Activated T-cell treated with anti-CD3 and anti-CD28 coated beads, Interleukin-2, amount 50 U/mL, for 24 hours (primary cell): ENCODE results near the gene SETD3.
A peak's percentile ranks its signal among the peaks of the same experiment; 100 is the strongest.

Source experiments
- DNase-seq: peaks from one replicate; pipeline ENCODE4 v3.0.0-alpha.2; 2020
- H3K27ac Mint-ChIP-seq: 2 replicates; pipeline ENCODE4 v1.8.0; 2020; ENCODE audit warnings: mild to moderate bottlenecking, mixed read lengths
- H3K27me3 Mint-ChIP-seq: 2 replicates; pipeline ENCODE4 v1.8.0; 2020; ENCODE audit warnings: mixed read lengths
- H3K36me3 Mint-ChIP-seq: 2 replicates; pipeline ENCODE4 v1.8.0; 2020; ENCODE audit warnings: low read depth, mixed read lengths
- H3K4me1 Mint-ChIP-seq: 2 replicates; pipeline ENCODE4 v1.8.0; 2020; ENCODE audit warnings: low read depth, mixed read lengths
- H3K4me3 Mint-ChIP-seq: 2 replicates; pipeline ENCODE4 v1.8.0; 2020; ENCODE audit warnings: mild to moderate bottlenecking, moderate library complexity, mixed read lengths
- H3K9me3 Mint-ChIP-seq: 2 replicates; pipeline ENCODE4 v1.8.0; 2020; ENCODE audit warnings: mixed read lengths

SETD3 gene

DNA sequence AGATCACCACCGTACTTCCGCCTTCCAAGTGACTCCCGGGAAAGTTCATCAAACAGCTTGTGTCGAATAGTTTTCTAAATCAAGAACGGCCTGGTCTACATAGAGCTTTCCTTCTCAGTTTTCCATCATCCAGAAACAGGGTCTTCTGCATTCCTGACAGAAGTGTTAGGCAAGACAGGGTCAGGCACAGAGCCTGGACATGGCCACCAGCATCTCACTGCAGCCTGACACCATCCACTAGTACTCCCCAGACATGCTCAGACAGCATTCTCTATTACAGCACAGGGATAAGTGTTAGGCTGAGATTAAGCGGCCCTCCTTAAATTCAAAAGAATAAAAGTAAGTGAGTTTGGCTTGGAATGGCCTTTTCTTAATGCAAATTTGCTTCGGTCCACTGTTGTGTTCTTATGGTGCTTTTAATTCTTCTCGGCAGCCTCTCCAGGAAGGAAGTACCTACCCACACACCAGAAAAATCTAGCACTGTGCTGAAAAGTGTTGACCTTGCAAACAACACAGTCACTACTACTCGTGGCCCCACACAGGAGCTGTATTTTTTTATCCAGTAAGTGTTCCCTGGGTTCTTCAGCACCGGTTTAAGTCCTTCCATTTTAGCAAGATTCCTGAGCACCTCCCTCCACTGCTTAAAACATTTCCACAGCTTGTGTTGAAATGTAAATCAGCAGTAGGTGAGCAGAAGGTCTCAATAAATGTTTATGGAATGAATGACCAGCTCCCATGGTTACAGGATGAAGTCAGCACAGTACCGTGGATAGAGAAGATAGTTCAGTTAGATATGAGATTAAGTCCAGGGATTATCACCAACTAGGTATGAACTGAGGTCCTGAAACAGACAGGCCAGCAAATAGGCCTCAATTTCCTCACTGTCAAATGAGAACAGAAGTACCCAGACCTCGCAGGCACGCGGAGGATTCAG is 44.1 kb downstream of the SETD3 start:
- no peak overlapping the region for H3K4me3 Mint-ChIP-seq
- peaks cover 33% of the 10 kb centered on the region for H3K4me1 Mint-ChIP-seq
- H3K27me3 Mint-ChIP-seq: no peaks in the 10 kb centered on the region
- peaks cover 85% of the 10 kb centered on the region for H3K36me3 Mint-ChIP-seq
- no peaks in the 10 kb centered on the region for H3K9me3 Mint-ChIP-seq
- H3K27ac Mint-ChIP-seq: peak overlapping the region; percentile 76
- no peak for DNase-seq

DNA sequence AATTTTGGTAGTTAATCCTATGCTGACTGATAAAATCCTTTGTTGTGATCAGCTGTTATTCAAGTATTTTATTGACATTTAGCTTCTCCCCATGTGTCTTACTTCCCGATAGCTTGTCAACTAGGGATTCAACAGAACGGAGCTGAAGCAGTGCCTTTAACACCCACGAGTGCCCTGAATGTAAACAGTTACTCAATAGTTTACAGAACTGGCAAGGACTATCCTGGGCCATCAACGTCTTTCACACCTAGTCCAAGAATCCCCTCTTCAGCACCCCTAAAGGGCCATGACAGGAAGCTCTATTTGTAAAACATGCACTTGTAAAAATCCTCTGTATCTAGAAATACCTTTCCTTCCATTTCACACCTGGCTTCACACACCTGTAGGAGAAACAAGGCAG is 45.3 kb downstream of the SETD3 start:
- Mint-ChIP-seq H3K36me3 (peaks cover 85% of the 10 kb centered on the region), H3K9me3 (no peaks in the 10 kb centered on the region), H3K27me3 (no peaks in the 10 kb centered on the region), H3K4me1 (peaks cover 38% of the 10 kb centered on the region), H3K4me3 (no peak overlapping the region), H3K27ac (no peak overlapping the region)
- no peak for DNase-seq

DNA sequence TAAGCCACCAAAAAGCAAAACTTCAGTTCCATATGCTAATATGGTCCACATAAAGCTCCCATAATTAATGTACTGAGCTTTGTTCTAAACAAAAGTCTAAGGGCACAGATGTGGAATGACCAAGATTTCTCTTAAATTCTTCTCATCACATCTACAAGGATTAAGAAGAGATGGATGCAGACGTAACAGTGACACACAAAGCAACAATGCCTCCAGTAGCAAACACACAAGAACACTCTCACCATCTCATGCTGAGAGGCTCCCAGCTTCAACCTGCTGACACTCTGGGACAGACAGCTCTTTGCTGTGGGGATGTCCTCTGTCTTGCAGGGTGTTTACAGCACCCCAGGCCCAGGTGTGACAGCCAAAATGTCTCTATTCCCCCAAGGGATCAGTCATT is 48.2 kb downstream of the SETD3 start:
- H3K9me3 Mint-ChIP-seq: peaks cover 4% of the 10 kb centered on the region
- no peaks in the 10 kb centered on the region for H3K27me3 Mint-ChIP-seq
- no peak overlapping the region for H3K4me3 Mint-ChIP-seq
- no peak overlapping the region for H3K27ac Mint-ChIP-seq
- no peak for DNase-seq
- H3K36me3 Mint-ChIP-seq: peaks cover 91% of the 10 kb centered on the region
- peaks cover 31% of the 10 kb centered on the region for H3K4me1 Mint-ChIP-seq

DNA sequence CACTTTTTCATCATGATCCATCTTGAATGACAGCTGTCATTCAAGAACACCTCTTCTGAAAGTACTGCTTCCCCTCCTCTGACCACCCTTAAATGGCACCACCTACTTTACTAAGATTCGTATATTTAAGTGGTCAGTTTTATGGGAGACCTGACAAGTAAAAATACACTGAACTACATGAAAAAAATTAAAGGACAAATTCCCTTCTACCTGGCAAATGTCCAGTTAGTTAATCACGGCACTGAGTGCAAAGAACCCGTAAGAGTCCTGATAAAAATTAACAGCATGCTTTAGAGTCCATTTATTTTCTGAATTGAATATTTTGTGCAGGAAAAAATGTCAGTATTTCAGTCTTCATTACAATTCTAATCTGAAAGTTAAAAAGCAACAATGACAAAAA is 48.7 kb downstream of the SETD3 start:
- Mint-ChIP-seq H3K4me3 (no peak overlapping the region), H3K27ac (no peak overlapping the region), H3K36me3 (peaks cover 90% of the 10 kb centered on the region), H3K9me3 (peaks cover 4% of the 10 kb centered on the region), H3K4me1 (peaks cover 26% of the 10 kb centered on the region), H3K27me3 (no peaks in the 10 kb centered on the region)
- DNase-seq: no peak

DNA sequence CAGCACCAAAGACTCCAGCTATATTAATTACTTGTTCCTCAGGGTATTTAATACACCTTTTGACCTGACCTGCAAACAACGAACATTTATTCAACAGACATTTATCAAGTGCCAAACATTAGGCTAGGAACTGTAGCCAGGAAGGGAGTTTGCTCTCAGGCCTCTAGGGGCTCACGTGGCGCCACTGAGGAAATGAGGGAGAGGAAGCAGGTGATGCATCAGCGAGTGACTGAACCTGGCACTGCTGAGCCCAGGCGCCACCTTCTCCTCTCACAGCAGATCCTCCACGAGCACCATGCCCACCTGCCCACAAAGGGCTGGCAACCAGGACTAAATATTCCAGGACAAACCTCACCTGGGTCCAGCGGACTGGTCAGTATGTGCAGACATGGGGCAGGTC is 50.2 kb downstream of the SETD3 start:
- Mint-ChIP-seq H3K4me3 (no peak overlapping the region), H3K27me3 (no peaks in the 10 kb centered on the region), H3K4me1 (peaks cover 16% of the 10 kb centered on the region), H3K9me3 (peaks cover 4% of the 10 kb centered on the region), H3K36me3 (peaks cover 86% of the 10 kb centered on the region), H3K27ac (no peak overlapping the region)
- DNase-seq: no peak

DNA sequence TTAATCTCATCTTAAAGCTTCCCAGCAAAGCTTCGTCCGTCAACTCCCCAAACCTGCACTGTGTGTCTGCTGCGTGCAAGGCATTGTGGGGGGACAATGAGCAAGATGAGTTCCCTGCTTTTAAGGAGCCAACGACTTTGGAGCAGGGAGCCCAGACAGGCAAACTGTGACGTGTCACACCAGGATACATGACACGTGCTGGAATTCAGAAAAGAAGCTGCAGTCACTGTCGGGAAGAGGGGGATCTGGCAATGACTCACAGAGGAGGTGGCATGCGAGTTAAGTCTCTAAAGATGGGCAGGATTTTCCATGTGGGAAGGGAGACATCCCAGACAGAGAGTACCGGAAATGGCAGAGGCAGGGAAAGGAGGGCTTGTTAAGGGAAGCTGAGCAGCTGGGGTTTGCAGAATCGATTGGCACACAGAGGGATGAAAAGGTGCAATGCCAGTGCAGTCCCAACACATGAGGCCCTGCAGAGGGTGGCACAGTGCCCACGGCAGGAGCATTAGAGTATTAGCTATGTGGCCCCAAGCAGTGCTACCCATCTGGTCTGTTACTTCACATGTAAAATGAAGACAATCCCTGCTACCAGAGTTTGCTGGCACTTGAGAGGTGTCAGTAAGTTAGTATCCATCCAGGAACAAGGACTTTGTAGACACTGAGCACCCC is 52.9 kb downstream of the SETD3 start:
- H3K4me1 Mint-ChIP-seq: peaks cover 17% of the 10 kb centered on the region
- H3K27ac Mint-ChIP-seq: peak overlapping the region; percentile 59
- H3K27me3 Mint-ChIP-seq: no peaks in the 10 kb centered on the region
- H3K9me3 Mint-ChIP-seq: peaks cover 4% of the 10 kb centered on the region
- no peak overlapping the region for H3K4me3 Mint-ChIP-seq
- H3K36me3 Mint-ChIP-seq: peaks cover 84% of the 10 kb centered on the region
- no peak for DNase-seq

DNA sequence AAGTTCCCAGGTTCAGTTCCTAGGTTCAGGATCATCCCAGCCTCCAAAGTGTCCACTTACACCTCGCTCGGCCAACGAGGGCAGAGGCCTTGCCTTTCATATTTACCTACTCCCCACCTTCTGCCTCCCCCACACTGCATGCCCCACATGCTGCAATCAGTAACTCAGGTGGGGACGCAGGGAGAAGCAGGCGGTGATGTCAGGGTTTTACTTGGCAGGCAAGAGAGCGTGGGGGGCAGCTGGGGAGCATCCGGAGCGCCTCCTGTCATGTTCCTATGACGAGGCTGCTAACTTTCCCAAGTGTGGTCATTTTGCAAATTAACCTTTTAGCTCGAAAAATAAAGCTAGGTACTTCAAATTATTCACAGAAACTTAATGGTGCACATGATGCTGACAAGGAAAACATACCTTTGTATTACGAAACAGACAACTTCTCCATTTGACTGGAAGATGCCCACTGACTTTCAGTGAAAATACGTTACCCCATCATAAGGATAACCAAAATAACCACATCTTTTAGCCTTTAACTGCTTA is 53.8 kb downstream of the SETD3 start:
- no peaks in the 10 kb centered on the region for H3K27me3 Mint-ChIP-seq
- H3K36me3 Mint-ChIP-seq: peaks cover 78% of the 10 kb centered on the region
- H3K9me3 Mint-ChIP-seq: peaks cover 4% of the 10 kb centered on the region
- H3K4me1 Mint-ChIP-seq: peaks cover 17% of the 10 kb centered on the region
- H3K4me3 Mint-ChIP-seq: no peak overlapping the region
- H3K27ac Mint-ChIP-seq: no peak overlapping the region
- DNase-seq: no peak

DNA sequence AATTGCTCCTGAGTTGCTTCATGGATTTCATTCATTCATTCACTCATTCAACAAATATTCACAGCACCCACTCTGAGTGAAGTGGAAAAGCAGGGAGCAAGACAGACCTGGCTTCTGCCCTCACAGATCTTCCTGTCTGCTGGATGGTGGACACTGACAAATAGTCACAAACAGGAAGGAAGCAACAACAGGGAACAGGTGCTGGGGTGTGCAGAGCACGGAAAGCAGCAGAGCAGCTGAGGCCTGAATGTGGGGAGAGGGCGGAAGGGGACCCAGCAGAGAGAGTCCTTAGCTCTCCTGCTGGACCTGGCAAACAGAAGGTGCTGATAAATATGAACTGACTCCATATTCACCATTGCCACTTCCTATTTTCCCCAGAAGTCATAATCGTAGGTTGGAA is 54.4 kb downstream of the SETD3 start:
- Mint-ChIP-seq H3K27me3 (no peaks in the 10 kb centered on the region), H3K27ac (peak overlapping the region; percentile 35), H3K4me3 (no peak overlapping the region), H3K9me3 (peaks cover 4% of the 10 kb centered on the region), H3K36me3 (peaks cover 71% of the 10 kb centered on the region), H3K4me1 (peaks cover 17% of the 10 kb centered on the region)
- no peak for DNase-seq

DNA sequence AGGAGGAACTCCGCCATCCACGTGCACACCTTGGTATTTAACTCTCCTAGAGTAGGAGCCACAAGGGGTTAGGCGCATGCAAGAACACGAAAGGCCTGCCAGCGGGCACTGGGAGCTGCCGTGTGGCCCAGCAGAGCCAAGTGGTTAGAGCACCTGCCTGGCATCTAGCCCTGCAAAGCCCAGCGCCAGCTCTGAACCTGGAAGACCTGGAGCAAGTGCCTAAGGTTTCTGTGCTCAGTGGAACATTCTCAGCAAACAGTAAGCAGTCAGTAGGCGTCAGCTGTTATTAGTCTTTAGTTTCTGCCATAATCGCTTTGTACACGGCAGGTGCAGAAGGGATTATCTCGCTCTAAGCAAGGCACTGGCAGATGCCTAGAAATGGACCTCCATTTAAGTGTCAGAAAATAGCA is 55.4 kb downstream of the SETD3 start:
- Mint-ChIP-seq H3K36me3 (peaks cover 64% of the 10 kb centered on the region), H3K9me3 (peaks cover 4% of the 10 kb centered on the region), H3K27me3 (no peaks in the 10 kb centered on the region), H3K4me3 (no peak overlapping the region), H3K4me1 (peaks cover 14% of the 10 kb centered on the region), H3K27ac (no peak overlapping the region)
- DNase-seq: no peak

DNA sequence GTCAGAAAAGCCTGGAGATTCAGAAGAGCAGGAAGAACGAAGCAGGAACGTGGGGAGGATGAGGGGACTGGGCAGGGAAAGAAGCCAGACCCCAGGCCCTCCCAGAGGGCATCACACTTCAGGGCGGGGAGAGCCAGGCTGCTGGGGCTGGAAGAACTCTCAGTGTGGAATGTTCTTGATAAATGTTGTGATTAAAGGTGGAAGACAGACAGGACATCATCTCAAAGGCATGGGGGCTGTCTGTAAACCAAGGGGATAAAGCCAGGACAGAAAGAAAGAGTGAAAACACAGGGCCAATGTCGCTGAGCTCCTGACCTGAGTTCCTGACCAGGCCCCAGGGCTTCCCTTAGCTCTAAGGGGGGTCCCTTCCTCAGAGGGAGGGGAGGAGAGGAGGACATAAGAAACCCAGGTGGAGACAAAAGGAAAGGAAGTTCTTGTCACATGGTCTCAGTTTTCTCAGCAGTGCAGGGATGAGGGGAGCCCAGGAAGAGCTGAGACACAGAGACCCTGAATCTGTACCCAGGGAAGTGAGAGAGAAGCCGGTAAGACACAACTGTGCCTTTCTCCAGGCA is 56.3 kb downstream of the SETD3 start:
- H3K4me3 Mint-ChIP-seq: no peak overlapping the region
- peaks cover 55% of the 10 kb centered on the region for H3K36me3 Mint-ChIP-seq
- peak overlapping the region; percentile 67 for H3K27ac Mint-ChIP-seq
- no peak for DNase-seq
- no peaks in the 10 kb centered on the region for H3K27me3 Mint-ChIP-seq
- peaks cover 14% of the 10 kb centered on the region for H3K4me1 Mint-ChIP-seq
- H3K9me3 Mint-ChIP-seq: peaks cover 4% of the 10 kb centered on the region

DNA sequence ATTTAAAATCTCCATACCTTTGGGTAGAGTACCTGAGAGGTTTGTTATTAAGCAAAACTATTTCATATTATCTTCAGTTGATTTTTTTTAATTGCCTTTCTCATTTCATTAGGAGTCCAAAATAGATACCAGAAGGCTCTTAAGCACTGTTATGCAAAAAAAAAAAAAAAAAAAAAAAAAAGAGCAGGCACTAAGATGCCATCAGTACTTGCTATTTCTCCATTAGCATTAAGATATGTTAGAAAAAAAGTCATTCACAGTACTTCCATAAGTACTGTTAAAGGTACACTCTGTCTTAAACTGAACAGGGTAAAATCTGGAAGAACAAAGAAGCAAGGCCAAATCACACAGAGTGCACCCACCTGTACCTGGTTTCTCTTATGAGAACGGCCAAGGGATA is 57.2 kb downstream of the SETD3 start:
- Mint-ChIP-seq H3K9me3 (no peaks in the 10 kb centered on the region), H3K4me1 (peaks cover 16% of the 10 kb centered on the region), H3K27ac (no peak overlapping the region), H3K27me3 (no peaks in the 10 kb centered on the region), H3K4me3 (no peak overlapping the region), H3K36me3 (peaks cover 46% of the 10 kb centered on the region)
- DNase-seq: no peak

DNA sequence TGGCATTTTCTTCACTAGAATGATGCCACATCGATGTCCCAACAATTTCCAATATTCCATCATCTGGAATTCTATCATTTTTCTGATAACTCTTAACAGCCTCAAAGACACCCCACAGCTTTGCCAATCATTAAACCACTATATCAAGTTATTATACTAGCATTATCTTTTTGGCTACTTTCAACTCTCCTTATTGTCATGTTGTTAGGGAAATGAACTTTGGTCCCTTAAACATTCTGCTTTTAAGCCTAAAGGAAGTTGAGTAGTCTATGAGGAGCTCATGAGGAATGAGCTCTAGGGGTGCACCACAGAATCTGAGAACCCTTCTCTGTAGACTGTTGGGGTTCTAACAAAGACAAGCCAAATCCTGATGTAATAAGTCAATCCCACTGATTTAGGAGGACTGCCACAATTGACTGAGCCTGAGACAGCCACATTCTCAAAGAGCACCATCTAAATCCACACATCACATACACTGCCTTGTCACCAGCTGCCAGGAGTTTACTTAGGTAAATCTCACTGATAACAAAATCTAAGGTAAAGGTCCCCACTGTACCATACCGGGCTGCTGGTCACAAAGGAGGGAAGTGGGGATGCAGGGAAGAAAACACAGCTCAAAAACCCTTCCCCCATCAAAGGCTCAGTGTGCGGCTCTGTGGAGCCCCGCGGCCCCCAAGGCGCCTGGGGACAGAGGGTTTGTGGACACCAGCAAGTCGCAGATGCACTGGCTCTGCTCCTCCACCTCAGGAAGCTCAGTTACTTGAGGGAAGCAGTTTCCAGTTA is 58.2 kb downstream of the SETD3 start:
- H3K9me3 Mint-ChIP-seq: no peaks in the 10 kb centered on the region
- H3K4me3 Mint-ChIP-seq: no peak overlapping the region
- H3K36me3 Mint-ChIP-seq: peaks cover 35% of the 10 kb centered on the region
- H3K4me1 Mint-ChIP-seq: peaks cover 14% of the 10 kb centered on the region
- no peak for DNase-seq
- no peaks in the 10 kb centered on the region for H3K27me3 Mint-ChIP-seq
- peak overlapping the region; percentile 26 for H3K27ac Mint-ChIP-seq

DNA sequence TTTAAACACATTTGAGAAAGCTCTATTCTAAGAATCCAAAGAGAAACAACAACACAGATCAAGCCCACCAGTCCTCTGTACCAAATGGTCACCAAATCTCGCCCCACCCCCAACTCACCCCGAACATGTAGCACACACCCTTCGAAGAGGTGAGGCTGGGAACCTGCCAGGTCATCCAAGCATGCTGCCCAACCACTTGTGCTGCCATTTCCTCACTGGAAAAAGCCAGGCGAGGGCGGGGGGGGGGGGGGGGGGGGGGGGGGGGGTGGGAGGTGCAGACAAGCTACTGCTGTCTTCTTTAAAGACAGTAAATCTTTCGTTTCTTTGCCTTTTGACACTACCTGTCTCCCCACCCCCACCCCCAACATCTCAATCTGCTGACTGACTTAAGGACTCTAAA is 59.9 kb downstream of the SETD3 start:
- Mint-ChIP-seq H3K27ac (peak overlapping the region; percentile 7), H3K4me1 (peaks cover 10% of the 10 kb centered on the region), H3K9me3 (no peaks in the 10 kb centered on the region), H3K4me3 (no peak overlapping the region), H3K27me3 (no peaks in the 10 kb centered on the region), H3K36me3 (peaks cover 22% of the 10 kb centered on the region)
- no peak for DNase-seq

DNA sequence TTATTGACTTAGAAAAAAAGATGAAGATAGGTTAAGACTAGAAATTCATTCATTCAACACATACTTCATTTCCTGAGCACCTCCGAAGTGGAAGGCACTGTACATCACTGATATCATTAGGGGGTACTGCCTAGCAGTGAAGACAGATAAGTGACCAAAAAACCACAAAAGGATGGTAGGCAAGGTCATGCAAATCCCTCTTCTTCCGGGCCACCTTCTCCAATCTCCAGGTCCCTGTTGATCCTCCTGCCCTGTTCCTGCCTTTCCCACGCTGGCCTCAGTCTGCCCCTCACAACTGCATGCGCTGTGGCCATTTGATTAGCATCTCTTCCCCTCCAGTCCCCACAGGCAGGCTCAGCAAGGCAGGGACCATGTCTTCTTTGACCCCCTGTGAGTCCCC is 60.8 kb downstream of the SETD3 start:
- peaks cover 16% of the 10 kb centered on the region for H3K4me1 Mint-ChIP-seq
- H3K4me3 Mint-ChIP-seq: no peak overlapping the region
- H3K27me3 Mint-ChIP-seq: no peaks in the 10 kb centered on the region
- no peaks in the 10 kb centered on the region for H3K9me3 Mint-ChIP-seq
- peaks cover 21% of the 10 kb centered on the region for H3K36me3 Mint-ChIP-seq
- no peak overlapping the region for H3K27ac Mint-ChIP-seq
- no peak for DNase-seq
